ENCODE results near the gene IGHMBP2. TPM values are rescaled to one million over a fixed set of nuclear protein-coding genes. Genes with fewer than 3 reads are reported as not detected.

Gene IGHMBP2
- total RNA-seq, 1 experiment from 2014 or later: 27.8 TPM

- CTCF ChIA-PET: no interaction called here
- POLR2A ChIA-PET: no interaction called here
- ATAC-seq (peak; percentile 78), DNase-seq (ENCODE audit: low read depth, low spot score) (no peak)
- no peaks in the 10 kb centered on the region for H3K9me3 ChIP-seq (ENCODE audit: control insufficient read depth, insufficient read depth, low read depth, low read length)
- intact Hi-C loops (cut with micrococcal nuclease; ENCODE audit: unreplicated experiment): no loop called here
- H3K4me3 ChIP-seq (ENCODE audit: low read depth in 2 of 2, low read length in 2 of 2): no peak overlapping the region
- in situ Hi-C loops (cut with HindIII; ENCODE audit: low pct_unique_long_range_greater_than_20kb, low sequenced_read_pairs): no loop called here
- no peaks in the 10 kb centered on the region for H3K4me1 ChIP-seq (ENCODE audit: control insufficient read depth, insufficient read depth, low read length)
- peaks cover 10% of the 10 kb centered on the region for H3K36me3 ChIP-seq (ENCODE audit: control insufficient read depth, insufficient read depth, low read length)
- no peak overlapping the region for H3K27ac ChIP-seq (ENCODE audit: low read length)
- TF ChIP-seq REST (IDR thresholded peaks at IDR 0.05; ENCODE audit: insufficient read depth in 1 of 2, low read depth in 2 of 2, low read length in 1 of 2): no peak
- TF ChIP-seq POLR2AphosphoS5 (IDR thresholded peaks at IDR 0.05; ENCODE audit: low read depth, low read length): no peak
- no peak for TF ChIP-seq SIN3A (IDR thresholded peaks at IDR 0.05; ENCODE audit: borderline replicate concordance, insufficient read depth, low read depth, low read length)
- no peak; the same call in 1 of the 2 replicates for TF ChIP-seq CTCF (IDR thresholded peaks at IDR 0.05)
- TF ChIP-seq TCF7L2 (IDR thresholded peaks at IDR 0.05; ENCODE audit: low read depth, low read length): no peak
- BruUV-seq (replicated peaks): no TSS peak
- no peaks in the 10 kb centered on the region for H3K27me3 ChIP-seq (ENCODE audit: control insufficient read depth, insufficient read depth, low read length)
Observed at GRCh38 chr11:68889948-68890446, 13.7 kb upstream of the IGHMBP2 start.

GRCh38 chr11:68890490-68891231 lies 13.0 kb upstream of the IGHMBP2 start:
- no peak overlapping the region for H3K4me3 ChIP-seq (ENCODE audit: low read depth in 2 of 2, low read length in 2 of 2)
- ATAC-seq: peak; percentile 50
- no peak overlapping the region for H3K27ac ChIP-seq (ENCODE audit: low read length)
- no TSS peak for BruUV-seq (replicated peaks)
- POLR2A ChIA-PET: no interaction called here
- TF ChIP-seq CTCF (IDR thresholded peaks at IDR 0.05) (no peak), SIN3A (IDR thresholded peaks at IDR 0.05; ENCODE audit: borderline replicate concordance, insufficient read depth, low read depth, low read length) (no peak)
- H3K27me3 ChIP-seq (ENCODE audit: control insufficient read depth, insufficient read depth, low read length): no peaks in the 10 kb centered on the region
- in situ Hi-C loops (cut with HindIII; ENCODE audit: low pct_unique_long_range_greater_than_20kb, low sequenced_read_pairs): no loop called here
- CTCF ChIA-PET: no interaction called here
- DNase-seq (ENCODE audit: low read depth, low spot score): no peak
- no peaks in the 10 kb centered on the region for H3K9me3 ChIP-seq (ENCODE audit: control insufficient read depth, insufficient read depth, low read depth, low read length)
- H3K36me3 ChIP-seq (ENCODE audit: control insufficient read depth, insufficient read depth, low read length): peaks cover 10% of the 10 kb centered on the region
- H3K4me1 ChIP-seq (ENCODE audit: control insufficient read depth, insufficient read depth, low read length): no peaks in the 10 kb centered on the region
- intact Hi-C loops (cut with micrococcal nuclease; ENCODE audit: unreplicated experiment): no loop called here

Data from Panc1 (cell line).